Pancreas (tissue), 10 donors: ENCODE results near the gene CMTM8. TPM values are rescaled to one million over a fixed set of nuclear protein-coding genes. Genes with fewer than 3 reads are reported as not detected.
A peak's percentile ranks its signal among the peaks of the same experiment; 100 is the strongest.

Source experiments
- ATAC-seq, 4 donors: fragments of 200-7000 bp; cut with Tn5 transposase; one replicate each; pipeline versions ENCODE4 v1.8.0 to v1.9.1; 2020; ENCODE audit warnings: mild to moderate bottlenecking in 4 of 4, moderate library complexity in 4 of 4
- DNase-seq, 6 donors: peaks; one replicate each; pipeline ENCODE4 v3.0.0-alpha.2; 2020
- FAIRE-seq: peaks from 2 replicates; lab custom pipeline; 2012; peaks lifted over from hg19 to GRCh38; lab: Jason Lieb, UNC
- H3K27ac ChIP-seq, 4 donors: fragments of 200-600 bp; sonication (generic); 1 replicate in 3 of 4; 2 replicates in 1 of 4; pipeline versions ENCODE4 v1.5.0 to v1.8.0; 2020
- H3K27me3 ChIP-seq, 4 donors: fragments of 200-600 bp; one replicate each; pipeline ENCODE4 v1.8.0; 2021
- H3K36me3 ChIP-seq, 3 donors: fragments of 200-600 bp; sonication (generic) in 1 of 3; one replicate each; pipeline versions ENCODE4 v1.5.0 to v1.8.0; 2020 to 2021
- H3K4me1 ChIP-seq, 3 donors: fragments of 200-600 bp; one replicate each; pipeline ENCODE4 v1.8.0; 2021
- H3K4me3 ChIP-seq, 4 donors: fragments of 200-600 bp; sonication (generic) in 2 of 4; one replicate each; pipeline versions ENCODE4 v1.5.0 to v1.8.0; 2020 to 2021
- H3K9me3 ChIP-seq, 4 donors: fragments of 200-600 bp; one replicate each; pipeline ENCODE4 v1.8.0; 2021
- WGBS, 2 donors: extraction: QIAGEN DNeasy Blood & Tissue Kit; methylation state at CpG; one replicate each; pipeline ENCODE4 v1.1.7; 2013; 5-methylcytosine and 5-hydroxymethylcytosine counted together
- intact Hi-C, 3 donors: fragments of 100-400 bp; cut with DNase I; formaldehyde crosslinking; loops; one replicate each; pipeline versions ENCODE4 v1.11.1 to v1.14.2; 2022
- polyA plus RNA-seq, 2 donors: library from polyadenylated mRNA; stranded (reverse); fragments of 200-250 nt; gene quantifications; one replicate each; pipeline ENCODE4 v1.2.3, GENCODE V29; 2013
- total RNA-seq, 6 donors: library from RNA; stranded (reverse); fragmentation: NEBNext Ultra II Directional in 4 of 6; extraction: Animal tissue kit (Norgen Biotek cat#: 25700) in 4 of 6; gene quantifications; one replicate each; pipeline versions ENCODE4 v1.2.1 to v1.2.4, GENCODE V29; 2021 to 2023
- TF ChIP-seq, protein P1 (sequence below), 4 donors: fragments of 200-600 bp; sonication (generic) in 3 of 4; IDR thresholded peaks; one replicate each; pipeline versions ENCODE4 v1.5.0 to v1.8.0; 2021; ENCODE audit warnings: antibody characterized with exemption in 4 of 4
- donor health status: healthy with polysubstance abuse.
- donor health status: DM: no; HTN: no; CAD: no; lungs with moderate emphysema.
- donor health status: DM: no; HTN: no; CAD: no.
- donor health status: control.
- donor health status: control.
- donor health status: Bipolar disorder and iron deficiency.
- donor health status: DM: yes; HTN: yes; CAD: no.
- donor health status: DM: no; HTN: no; CAD: no.
- donor health status: DM: no; HTN: no; CAD: no.
- donor health status: DM: yes; HTN: yes; CAD: no.

The CMTM8 gene
- total and polyA plus RNA-seq, 8 donors, result 11.0 to 23.7 (median 16.7) TPM

DNA sequence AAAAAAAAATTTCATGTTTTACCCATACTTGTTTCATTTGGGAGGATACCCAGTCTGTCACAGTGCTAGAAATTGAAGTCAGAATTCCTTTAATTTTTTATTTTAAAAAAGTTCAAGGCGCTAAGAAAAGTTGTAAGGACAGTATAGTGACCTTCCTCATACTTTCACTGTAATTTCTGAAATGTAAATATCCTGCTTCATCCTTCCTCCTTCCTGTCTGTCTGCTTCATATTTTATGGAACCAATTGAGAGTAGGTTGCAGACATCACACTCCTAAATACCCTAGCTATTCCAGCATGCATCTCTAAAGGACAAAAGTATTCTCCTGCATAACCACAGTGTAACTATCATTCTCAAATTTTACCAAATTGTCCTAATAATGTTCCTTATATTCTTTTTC, 35.8 kb downstream of the CMTM8 start:
- WGBS, 2 donors, result 94 to 96% methylated on average over 1 of the region's 1 CpG
- Histone ChIP-seq H3K36me3 (no peaks in the 10 kb centered on the region), H3K4me3 (no peak overlapping the region), H3K4me1 (peaks cover 0 to 8% (median 6%) of the 10 kb centered on the region in 3 donors), H3K9me3 (no peaks in the 10 kb centered on the region), H3K27me3 (no peaks in the 10 kb centered on the region), H3K27ac (no peak overlapping the region)
- FAIRE-seq (no peak), ATAC-seq (no peak), DNase-seq (no peak)
- intact Hi-C loops, result no loop called here
- TF ChIP-seq, protein P1, sequence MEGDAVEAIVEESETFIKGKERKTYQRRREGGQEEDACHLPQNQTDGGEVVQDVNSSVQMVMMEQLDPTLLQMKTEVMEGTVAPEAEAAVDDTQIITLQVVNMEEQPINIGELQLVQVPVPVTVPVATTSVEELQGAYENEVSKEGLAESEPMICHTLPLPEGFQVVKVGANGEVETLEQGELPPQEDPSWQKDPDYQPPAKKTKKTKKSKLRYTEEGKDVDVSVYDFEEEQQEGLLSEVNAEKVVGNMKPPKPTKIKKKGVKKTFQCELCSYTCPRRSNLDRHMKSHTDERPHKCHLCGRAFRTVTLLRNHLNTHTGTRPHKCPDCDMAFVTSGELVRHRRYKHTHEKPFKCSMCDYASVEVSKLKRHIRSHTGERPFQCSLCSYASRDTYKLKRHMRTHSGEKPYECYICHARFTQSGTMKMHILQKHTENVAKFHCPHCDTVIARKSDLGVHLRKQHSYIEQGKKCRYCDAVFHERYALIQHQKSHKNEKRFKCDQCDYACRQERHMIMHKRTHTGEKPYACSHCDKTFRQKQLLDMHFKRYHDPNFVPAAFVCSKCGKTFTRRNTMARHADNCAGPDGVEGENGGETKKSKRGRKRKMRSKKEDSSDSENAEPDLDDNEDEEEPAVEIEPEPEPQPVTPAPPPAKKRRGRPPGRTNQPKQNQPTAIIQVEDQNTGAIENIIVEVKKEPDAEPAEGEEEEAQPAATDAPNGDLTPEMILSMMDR (IDR thresholded peaks at IDR 0.05), result no peak

DNA sequence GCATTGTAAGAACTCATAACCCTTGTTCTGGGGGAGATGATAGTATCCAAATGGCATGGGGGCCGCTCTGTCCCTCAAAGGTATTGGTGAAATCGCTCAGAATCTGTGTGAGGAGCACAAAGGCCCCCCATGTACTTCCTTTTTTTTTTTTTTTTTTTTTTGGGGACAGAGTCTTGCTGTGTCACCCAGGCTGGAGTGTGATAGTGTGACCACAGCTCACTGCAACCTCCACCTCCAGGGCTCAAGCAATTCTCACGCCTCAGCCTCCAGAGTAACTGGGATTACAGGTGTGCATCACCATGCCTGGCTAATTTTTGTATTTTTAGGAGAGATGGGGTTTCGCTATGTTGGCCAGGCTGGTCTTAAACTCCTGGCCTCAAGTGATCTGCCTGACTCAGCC, 37.0 kb downstream of the CMTM8 start:
- no peak overlapping the region for H3K27ac ChIP-seq
- WGBS, 2 donors, result 94 to 99% methylated on average over 4 of the region's 4 CpGs
- TF ChIP-seq, protein P1 (IDR thresholded peaks at IDR 0.05), result no peak
- no peak for ATAC-seq
- peaks cover 0 to 14% (median 13%) of the 10 kb centered on the region in 3 donors for H3K4me1 ChIP-seq
- FAIRE-seq, result no peak
- no peaks in the 10 kb centered on the region for H3K27me3 ChIP-seq
- DNase-seq, result no peak
- no peaks in the 10 kb centered on the region for H3K36me3 ChIP-seq
- no peak overlapping the region for H3K4me3 ChIP-seq
- intact Hi-C loops, result no loop called here
- no peaks in the 10 kb centered on the region for H3K9me3 ChIP-seq

DNA sequence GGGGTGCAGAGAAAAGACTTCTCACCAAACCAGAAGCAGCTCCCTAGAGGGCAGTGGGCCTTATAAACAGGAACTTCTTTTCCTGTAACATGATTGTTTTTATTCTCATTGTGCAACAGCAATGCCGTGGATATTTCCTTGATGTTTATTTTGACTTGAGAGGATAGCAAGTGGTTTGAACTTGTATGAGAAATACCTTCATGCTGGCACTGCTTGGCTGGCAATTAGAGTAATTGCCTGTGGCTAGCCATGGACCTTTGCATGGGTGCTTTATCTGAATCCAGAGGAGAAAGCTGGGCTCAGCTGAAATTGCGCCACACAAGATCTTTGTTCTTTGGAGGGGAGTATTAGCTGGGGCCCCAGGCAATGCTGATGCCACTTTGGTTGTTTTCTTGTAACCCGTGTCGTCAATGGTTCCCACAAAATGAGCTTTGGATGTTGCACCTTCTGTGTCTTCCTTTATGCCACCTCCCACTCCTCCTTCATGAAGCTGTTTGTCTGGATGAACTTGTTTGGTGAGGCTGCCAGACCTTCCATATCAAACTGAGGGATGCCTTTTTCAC, 37.9 kb downstream of the CMTM8 start:
- peak overlapping the region in 2 of 4 donors; percentile 17 to 23 for H3K27ac ChIP-seq
- H3K4me1 ChIP-seq, result peaks cover 0 to 15% (median 13%) of the 10 kb centered on the region in 3 donors
- no peaks in the 10 kb centered on the region for H3K36me3 ChIP-seq
- DNase-seq (no peak), FAIRE-seq (no peak), ATAC-seq (peak in 3 of 4 donors; percentile 20 to 42 (median 40))
- WGBS, 2 donors, result 41 to 46% methylated on average over 4 of the region's 4 CpGs
- no peaks in the 10 kb centered on the region for H3K27me3 ChIP-seq
- intact Hi-C loops, result no loop called here
- no peaks in the 10 kb centered on the region for H3K9me3 ChIP-seq
- TF ChIP-seq, protein P1 (IDR thresholded peaks at IDR 0.05), result no peak
- H3K4me3 ChIP-seq, result no peak overlapping the region

DNA sequence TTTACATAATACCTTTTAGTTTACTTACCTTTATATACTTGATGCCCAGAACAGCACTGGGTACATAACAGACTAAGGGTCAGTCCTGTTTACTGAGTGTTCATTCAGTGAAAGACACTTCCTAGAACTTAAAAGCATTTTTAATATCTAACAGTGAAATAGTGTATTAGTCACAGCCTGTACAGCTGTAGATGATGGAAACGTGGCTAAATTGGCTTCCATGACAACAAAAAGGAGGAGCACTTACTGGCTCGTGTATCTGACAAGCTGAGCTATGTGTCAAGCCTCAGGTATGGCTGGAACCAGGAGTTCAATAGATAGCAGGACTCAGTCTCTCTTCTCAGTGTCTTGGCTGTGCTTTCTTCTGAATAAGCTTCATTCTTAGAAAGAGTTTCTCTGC, 40.2 kb downstream of the CMTM8 start:
- DNase-seq (no peak), ATAC-seq (peak in 2 of 4 donors; percentile 13 to 57), FAIRE-seq (no peak)
- no peaks in the 10 kb centered on the region for H3K27me3 ChIP-seq
- 24 to 34% methylated on average over 2 of the region's 2 CpGs for WGBS, 2 donors
- no peak overlapping the region for H3K27ac ChIP-seq
- H3K4me3 ChIP-seq, result no peak overlapping the region
- TF ChIP-seq, protein P1 (IDR thresholded peaks at IDR 0.05), result no peak
- H3K36me3 ChIP-seq, result no peaks in the 10 kb centered on the region
- intact Hi-C loops, result no loop called here
- no peaks in the 10 kb centered on the region for H3K9me3 ChIP-seq
- H3K4me1 ChIP-seq, result peaks cover 13 to 22% (median 18%) of the 10 kb centered on the region in 3 donors

DNA sequence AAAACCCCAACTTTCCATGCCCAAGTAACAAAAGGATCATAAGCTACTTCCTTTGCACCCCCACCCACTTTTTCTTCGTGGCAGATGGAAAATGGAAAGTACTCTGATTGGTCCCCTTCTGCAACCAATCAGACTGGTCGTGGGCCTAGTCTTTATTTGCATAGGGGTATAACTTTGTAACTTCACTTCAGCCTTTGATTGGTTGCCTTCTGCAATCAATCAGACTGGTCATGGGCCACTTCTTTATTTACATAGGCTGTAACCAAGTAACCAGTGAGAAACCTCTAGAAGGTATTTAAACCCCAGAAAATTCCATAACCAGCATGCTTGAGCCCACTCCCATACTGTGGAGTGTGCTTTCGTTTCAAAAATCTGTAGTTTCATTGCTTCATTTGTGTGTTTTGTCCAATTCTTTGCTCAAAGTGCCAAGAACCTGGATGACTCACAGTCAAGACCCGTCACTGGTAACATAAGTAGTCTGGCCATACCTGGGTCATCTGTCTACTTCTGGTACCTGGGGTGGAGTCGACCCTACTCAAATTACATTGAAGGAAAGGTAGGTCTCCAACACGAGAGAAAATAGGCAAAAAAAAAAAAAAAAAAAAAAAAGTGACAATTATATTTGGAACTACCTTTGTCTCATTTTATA, 41.9 kb downstream of the CMTM8 start:
- H3K27me3 ChIP-seq, result no peaks in the 10 kb centered on the region
- H3K4me3 ChIP-seq, result no peak overlapping the region
- peaks cover 19 to 25% (median 23%) of the 10 kb centered on the region in 3 donors for H3K4me1 ChIP-seq
- intact Hi-C loops, result no loop called here
- peak overlapping the region in 2 of 4 donors; percentile 6 to 47 for H3K27ac ChIP-seq
- ATAC-seq (peak; percentile 20 to 72 (median 49)), DNase-seq (peak in 1 of 6 donors; percentile 39), FAIRE-seq (no peak)
- WGBS, 2 donors, result 50 to 72% methylated on average over 6 of the region's 6 CpGs
- H3K9me3 ChIP-seq, result no peaks in the 10 kb centered on the region
- TF ChIP-seq, protein P1 (IDR thresholded peaks at IDR 0.05), result no peak
- no peaks in the 10 kb centered on the region for H3K36me3 ChIP-seq
